IMR-90 (cell line): ENCODE data around the gene PPP6R3. TPM values are rescaled to one million over a fixed set of nuclear protein-coding genes. Genes with fewer than 3 reads are reported as not detected.

Experiments used
- ATAC-seq: fragments of 200-7000 bp; cut with Tn5 transposase; 2 replicates; pipeline ENCODE4 v1.9.1; 2020; ENCODE audit warnings: low read depth, mild to moderate bottlenecking, moderate library complexity
- BruUV-seq: library from RNA; stranded (reverse); fragments of 400-500 nt; replicated peaks from 2 replicates; lab custom pipeline; 2021; lab: Mats Ljungman, UMichigan
- CTCF ChIA-PET: fragments of 300-600 bp; formaldehyde crosslinking; extraction: SDS; loops from one replicate; lab custom pipeline; 2021; ENCODE audit warnings: antibody characterized with exemption; lab: Yijun Ruan, JAX
- POLR2A ChIA-PET: fragments of 300-600 bp; sonication (Branson Sonifier 250); formaldehyde crosslinking; loops from one replicate; lab custom pipeline; 2022; ENCODE audit warnings: antibody characterized with exemption; ENCODE audit not compliant: unreplicated experiment; lab: Charles Lee
- DNase-seq: peaks from one replicate; pipeline ENCODE4 v3.0.0; 2013
- H2AFZ ChIP-seq: replicated peaks from 2 replicates; pipeline ENCODE3; 2013; ENCODE audit warnings: low read length, mild to moderate bottlenecking; ENCODE audit not compliant: poor library complexity
- H2AK5ac ChIP-seq: 2 replicates; pipeline ENCODE4 v1.6.1; 2013; ENCODE audit warnings: low read depth, low read length, inconsistent platforms
- H2AK9ac ChIP-seq: replicated peaks from 2 replicates; pipeline ENCODE3; 2013; ENCODE audit warnings: mild to moderate bottlenecking, low read depth, low read length, moderate library complexity; ENCODE audit not compliant: poor library complexity
- H2BK120ac ChIP-seq: 2 replicates; pipeline ENCODE4 v1.6.1; 2013; ENCODE audit warnings: low read depth, low read length, inconsistent platforms
- H2BK15ac ChIP-seq: 3 replicates; pipeline ENCODE4 v1.6.1; 2013; ENCODE audit warnings: low read depth, low read length, inconsistent platforms
- H2BK20ac ChIP-seq: 2 replicates; pipeline ENCODE4 v1.6.1; 2013; ENCODE audit warnings: low read depth, mild to moderate bottlenecking, inconsistent platforms, low read length, moderate library complexity
- H2BK5ac ChIP-seq: 2 replicates; pipeline ENCODE4 v1.6.1; 2013; ENCODE audit warnings: mild to moderate bottlenecking, low read depth, low read length, inconsistent platforms; ENCODE audit not compliant: poor library complexity, severe bottlenecking
- H3K14ac ChIP-seq: replicated peaks from 2 replicates; pipeline ENCODE4 v1.6.1; 2013; ENCODE audit warnings: low read depth, low read length, inconsistent platforms
- H3K18ac ChIP-seq: 2 replicates; pipeline ENCODE4 v1.6.1; 2013; ENCODE audit warnings: low read depth, low read length, control low read depth
- H3K23ac ChIP-seq: 2 replicates; pipeline ENCODE4 v1.6.1; 2013; ENCODE audit warnings: low read depth, low read length, inconsistent platforms
- H3K27ac ChIP-seq: 2 replicates; pipeline ENCODE4 v1.5.1; 2013; ENCODE audit warnings: mild to moderate bottlenecking, control low read depth, low read length; ENCODE audit not compliant: insufficient read depth
- H3K27me3 ChIP-seq: 2 replicates; pipeline ENCODE4 v1.6.1; 2013; ENCODE audit warnings: low read length; ENCODE audit not compliant: control insufficient read depth, insufficient read depth
- H3K36me3 ChIP-seq: 2 replicates; pipeline ENCODE4 v1.6.1; 2013; ENCODE audit warnings: low read length, mixed read lengths; ENCODE audit not compliant: control insufficient read depth, insufficient read depth
- H3K4ac ChIP-seq: 2 replicates; pipeline ENCODE4 v1.6.1; 2013; ENCODE audit warnings: low read depth, low read length, inconsistent platforms
- H3K4me1 ChIP-seq: 2 replicates; pipeline ENCODE4 v1.6.1; 2013; ENCODE audit warnings: low read length, mixed read lengths; ENCODE audit not compliant: control insufficient read depth, insufficient read depth
- H3K4me2 ChIP-seq: 2 replicates; pipeline ENCODE4 v1.6.1; 2013; ENCODE audit warnings: low read depth, mild to moderate bottlenecking, control low read depth, low read length, moderate library complexity
- H3K4me3 ChIP-seq: 2 replicates; pipeline ENCODE4 v1.5.1; 2013; ENCODE audit warnings: low read depth, mild to moderate bottlenecking, control low read depth, low read length, moderate library complexity; ENCODE audit not compliant: insufficient read depth
- H3K56ac ChIP-seq: 2 replicates; pipeline ENCODE4 v1.6.1; 2013; ENCODE audit warnings: low read length, inconsistent platforms; ENCODE audit not compliant: insufficient read depth; ENCODE audit errors: extremely low read depth
- H3K79me1 ChIP-seq, 2 experiments: 2 replicates each; pipeline ENCODE4 v1.6.1; 2013; ENCODE audit warnings: low read length in 2 of 2, inconsistent platforms in 1 of 2, low read depth in 1 of 2
- H3K9ac ChIP-seq: 2 replicates; pipeline ENCODE4 v1.6.1; 2013; ENCODE audit warnings: low read depth, low read length, control low read depth
- H3K9me1 ChIP-seq: 2 replicates; pipeline ENCODE4 v1.6.1; 2013; ENCODE audit warnings: low read length, inconsistent platforms; ENCODE audit not compliant: insufficient read depth
- H3K9me3 ChIP-seq: 2 replicates; pipeline ENCODE4 v1.6.1; 2013; ENCODE audit warnings: low read length; ENCODE audit not compliant: control insufficient read depth, insufficient read depth
- H4K20me1 ChIP-seq: 2 replicates; pipeline ENCODE4 v1.6.1; 2013; ENCODE audit warnings: low read length, inconsistent platforms; ENCODE audit not compliant: insufficient read depth
- H4K5ac ChIP-seq: 2 replicates; pipeline ENCODE4 v1.6.1; 2013; ENCODE audit warnings: mild to moderate bottlenecking, low read depth, low read length, control low read depth
- H4K8ac ChIP-seq, 2 experiments: 2 replicates each; pipeline ENCODE4 v1.6.1; 2013; ENCODE audit warnings: low read depth in 2 of 2, low read length in 2 of 2, control low read depth in 1 of 2, inconsistent platforms in 1 of 2
- H4K91ac ChIP-seq: 2 replicates; pipeline ENCODE4 v1.6.1; 2013; ENCODE audit warnings: low read depth, low read length, inconsistent platforms; ENCODE audit not compliant: insufficient read depth
- BHLHE40 ChIP-seq: fragments of 150-350 bp; IDR thresholded peaks from 2 replicates; pipeline ENCODE4 v1.6.1; 2016; ENCODE audit warnings: mild to moderate bottlenecking, low read depth, low read length
- CEBPB ChIP-seq: IDR thresholded peaks from 2 replicates; pipeline ENCODE4 v1.6.1; 2012; ENCODE audit warnings: low read depth, low read length, improper control_type of control experiment
- CHD1 ChIP-seq: IDR thresholded peaks from 2 replicates; pipeline ENCODE4 v1.6.1; 2012; ENCODE audit warnings: low read depth, low read length, improper control_type of control experiment
- CTCF ChIP-seq: conservative IDR thresholded peaks from 2 replicates; pipeline ENCODE4 v1.5.1; 2012; ENCODE audit warnings: mild to moderate bottlenecking, low read depth, low read length, improper control_type of control experiment
- ELK1 ChIP-seq: fragments of 150-350 bp; IDR thresholded peaks from 2 replicates; pipeline ENCODE4 v1.6.1; 2016; ENCODE audit warnings: low read depth, mild to moderate bottlenecking, low read length, moderate library complexity, borderline replicate concordance
- FOS ChIP-seq: fragments of 150-350 bp; IDR thresholded peaks from 2 replicates; pipeline ENCODE4 v1.6.1; 2016; ENCODE audit warnings: low read depth, low read length
- MAFK ChIP-seq: IDR thresholded peaks from 2 replicates; pipeline ENCODE4 v1.6.1; 2012; ENCODE audit warnings: low read depth, low read length, improper control_type of control experiment
- MAZ ChIP-seq: IDR thresholded peaks from 2 replicates; pipeline ENCODE4 v1.6.1; 2012; ENCODE audit warnings: low read depth, mild to moderate bottlenecking, low read length, improper control_type of control experiment, moderate library complexity, borderline replicate concordance
- MXI1 ChIP-seq: IDR thresholded peaks from 2 replicates; pipeline ENCODE4 v1.6.1; 2012; ENCODE audit warnings: low read depth, mild to moderate bottlenecking, low read length, moderate library complexity, borderline replicate concordance
- NFE2L2 ChIP-seq: fragments of 150-350 bp; IDR thresholded peaks from 2 replicates; pipeline ENCODE4 v1.6.1; 2016; ENCODE audit warnings: low read depth, mild to moderate bottlenecking, low read length
- POLR2A ChIP-seq: IDR thresholded peaks from 2 replicates; pipeline ENCODE4 v1.6.1; 2012; ENCODE audit warnings: mild to moderate bottlenecking, low read depth, low read length
- RAD21 ChIP-seq: IDR thresholded peaks from 2 replicates; pipeline ENCODE4 v1.6.1; 2012; ENCODE audit warnings: low read length, improper control_type of control experiment
- RCOR1 ChIP-seq: IDR thresholded peaks from 2 replicates; pipeline ENCODE4 v1.6.1; 2012; ENCODE audit warnings: mild to moderate bottlenecking, low read length, improper control_type of control experiment; ENCODE audit not compliant: insufficient replicate concordance
- RFX5 ChIP-seq: IDR thresholded peaks from 2 replicates; pipeline ENCODE4 v1.8.0; 2012; ENCODE audit warnings: low read depth, mild to moderate bottlenecking, low read length, moderate library complexity
- SMC3 ChIP-seq: fragments of 150-350 bp; IDR thresholded peaks from 2 replicates; pipeline ENCODE4 v1.6.1; 2016; ENCODE audit warnings: low read depth, mild to moderate bottlenecking, antibody characterized with exemption, low read length, moderate library complexity
- USF2 ChIP-seq: fragments of 150-350 bp; IDR thresholded peaks from 2 replicates; pipeline ENCODE4 v1.6.1; 2017; ENCODE audit warnings: mild to moderate bottlenecking, antibody characterized with exemption, low read length, low read depth
- WGBS, 2 experiments: methylation state at CpG; one replicate each; pipeline versions ENCODE4 v1.1.5 to v1.1.7; 2013; ENCODE audit warnings: missing lambda C conversion rate in 2 of 2; ENCODE audit not compliant: insufficient read length in 1 of 2; ENCODE audit errors: extremely low coverage in 2 of 2; 5-methylcytosine and 5-hydroxymethylcytosine counted together
- dilution Hi-C: fragments of 300-500 bp; cut with HindIII; formaldehyde crosslinking; loops from one replicate; pipeline ENCODE4 v1.14.3; 2018; ENCODE audit warnings: low sequenced_read_pairs; ENCODE audit not compliant: unreplicated experiment
- in situ Hi-C: fragments of 300-500 bp; cut with MboI; formaldehyde crosslinking; loops from 3 replicates; pipeline ENCODE4 v1.14.3; 2019; ENCODE audit warnings: low sequenced_read_pairs, inconsistent platforms, mixed read lengths
- intact Hi-C: fragments of 100-400 bp; cut with micrococcal nuclease; formaldehyde crosslinking; loops from 2 replicates; pipeline ENCODE4 v1.10.0; 2022
- polyA plus RNA-seq, 3 experiments: library from polyadenylated mRNA; depleted of rRNA; stranded (reverse); fragments of >200 nt; gene quantifications; 2 replicates each; pipeline ENCODE4 v1.2.3, GENCODE V29; 2012; ENCODE audit warnings: low replicate concordance in 1 of 3
- total RNA-seq: library from RNA; depleted of rRNA; stranded (reverse); fragments of >200 nt; gene quantifications from 2 replicates; pipeline ENCODE4 v1.2.3, GENCODE V29; 2012

PPP6R3 gene
- total and polyA plus RNA-seq, 2 of the 4 experiments (the other 2 are of a cell fraction): 29.0 to 123 TPM

- no peak for TF ChIP-seq MAFK
- no peak for TF ChIP-seq CEBPB
- TF ChIP-seq MAZ: no peak
- TF ChIP-seq ELK1: no peak
- no peak for TF ChIP-seq RCOR1
- TF ChIP-seq CTCF: no peak
- TF ChIP-seq FOS: no peak
- no peak for TF ChIP-seq BHLHE40
- TF ChIP-seq USF2: no peak
- no peak for TF ChIP-seq CHD1
- no peak for TF ChIP-seq NFE2L2
- TF ChIP-seq RAD21: no peak
- TF ChIP-seq SMC3: no peak
- TF ChIP-seq MXI1: no peak
- no peak for TF ChIP-seq RFX5
- no peak for TF ChIP-seq POLR2A
- no peak overlapping the region for H3K23ac ChIP-seq
- dilution Hi-C loops (no loop called here), intact Hi-C loops (no loop called here), in situ Hi-C loops (no loop called here)
- ChIA-PET POLR2A (no interaction called here), CTCF (no interaction called here)
- ATAC-seq (no peak), DNase-seq (no peak)
- no peaks in the 10 kb centered on the region for H3K79me1 ChIP-seq
- no peak overlapping the region for H2BK120ac ChIP-seq
- H3K9me3 ChIP-seq: peaks cover 14% of the 10 kb centered on the region
- H3K4me1 ChIP-seq: peaks cover 4% of the 10 kb centered on the region
- H2AK5ac ChIP-seq: no peak overlapping the region
- no peak overlapping the region for H3K56ac ChIP-seq
- H3K27ac ChIP-seq: no peak overlapping the region
- H4K5ac ChIP-seq: no peak overlapping the region
- no peaks in the 10 kb centered on the region for H4K20me1 ChIP-seq
- no peak overlapping the region for H2AFZ ChIP-seq
- WGBS, 2 experiments: 82% methylated on average over 10 of the region's 17 CpGs; no CpG with 5 or more reads in 1 of the 2 experiments
- no peak overlapping the region for H2AK9ac ChIP-seq
- H2BK5ac ChIP-seq: no peak overlapping the region
- H3K27me3 ChIP-seq: no peaks in the 10 kb centered on the region
- H3K36me3 ChIP-seq: peaks cover 51% of the 10 kb centered on the region
- no peak overlapping the region for H3K4ac ChIP-seq
- no peak overlapping the region for H3K9ac ChIP-seq
- no peak overlapping the region for H2BK15ac ChIP-seq
- no peak overlapping the region for H3K18ac ChIP-seq
- H3K9me1 ChIP-seq: peaks cover 8% of the 10 kb centered on the region; the same call in 1 of the 2 replicates
- no peak overlapping the region for H2BK20ac ChIP-seq
- H3K4me3 ChIP-seq: no peak overlapping the region
- H4K8ac ChIP-seq: no peak overlapping the region
- BruUV-seq: no TSS peak
- H4K91ac ChIP-seq: no peak overlapping the region
- H3K4me2 ChIP-seq: no peak overlapping the region
- H3K14ac ChIP-seq: no peak overlapping the region
Observed at GRCh38 chr11:68432874-68433273, 27.7 kb upstream of the PPP6R3 start.
